IMR-90 (cell line): Measurements from ENCODE around the gene GLIS1. TPM values are rescaled to one million over a fixed set of nuclear protein-coding genes. Genes with fewer than 3 reads are reported as not detected.

Experiments used
- ATAC-seq: fragments of 200-7000 bp; cut with Tn5 transposase; 2 replicates; pipeline ENCODE4 v1.9.1; 2020; ENCODE audit warnings: low read depth, mild to moderate bottlenecking, moderate library complexity
- BruUV-seq: library from RNA; stranded (reverse); fragments of 400-500 nt; replicated peaks from 2 replicates; lab custom pipeline; 2021; lab: Mats Ljungman, UMichigan
- CTCF ChIA-PET: fragments of 300-600 bp; formaldehyde crosslinking; extraction: SDS; loops from one replicate; lab custom pipeline; 2021; ENCODE audit warnings: antibody characterized with exemption; lab: Yijun Ruan, JAX
- POLR2A ChIA-PET: fragments of 300-600 bp; sonication (Branson Sonifier 250); formaldehyde crosslinking; loops from one replicate; lab custom pipeline; 2022; ENCODE audit warnings: antibody characterized with exemption; ENCODE audit not compliant: unreplicated experiment; lab: Charles Lee
- DNase-seq: peaks from one replicate; pipeline ENCODE4 v3.0.0; 2013
- H2AFZ ChIP-seq: replicated peaks from 2 replicates; pipeline ENCODE3; 2013; ENCODE audit warnings: low read length, mild to moderate bottlenecking; ENCODE audit not compliant: poor library complexity
- H2AK5ac ChIP-seq: 2 replicates; pipeline ENCODE4 v1.6.1; 2013; ENCODE audit warnings: low read depth, low read length, inconsistent platforms
- H2AK9ac ChIP-seq: replicated peaks from 2 replicates; pipeline ENCODE3; 2013; ENCODE audit warnings: mild to moderate bottlenecking, low read depth, low read length, moderate library complexity; ENCODE audit not compliant: poor library complexity
- H2BK120ac ChIP-seq: 2 replicates; pipeline ENCODE4 v1.6.1; 2013; ENCODE audit warnings: low read depth, low read length, inconsistent platforms
- H2BK15ac ChIP-seq: 3 replicates; pipeline ENCODE4 v1.6.1; 2013; ENCODE audit warnings: low read depth, low read length, inconsistent platforms
- H2BK20ac ChIP-seq: 2 replicates; pipeline ENCODE4 v1.6.1; 2013; ENCODE audit warnings: low read depth, mild to moderate bottlenecking, inconsistent platforms, low read length, moderate library complexity
- H2BK5ac ChIP-seq: 2 replicates; pipeline ENCODE4 v1.6.1; 2013; ENCODE audit warnings: mild to moderate bottlenecking, low read depth, low read length, inconsistent platforms; ENCODE audit not compliant: poor library complexity, severe bottlenecking
- H3K14ac ChIP-seq: replicated peaks from 2 replicates; pipeline ENCODE4 v1.6.1; 2013; ENCODE audit warnings: low read depth, low read length, inconsistent platforms
- H3K18ac ChIP-seq: 2 replicates; pipeline ENCODE4 v1.6.1; 2013; ENCODE audit warnings: low read depth, low read length, control low read depth
- H3K23ac ChIP-seq: 2 replicates; pipeline ENCODE4 v1.6.1; 2013; ENCODE audit warnings: low read depth, low read length, inconsistent platforms
- H3K27ac ChIP-seq: 2 replicates; pipeline ENCODE4 v1.5.1; 2013; ENCODE audit warnings: mild to moderate bottlenecking, control low read depth, low read length; ENCODE audit not compliant: insufficient read depth
- H3K27me3 ChIP-seq: 2 replicates; pipeline ENCODE4 v1.6.1; 2013; ENCODE audit warnings: low read length; ENCODE audit not compliant: control insufficient read depth, insufficient read depth
- H3K36me3 ChIP-seq: 2 replicates; pipeline ENCODE4 v1.6.1; 2013; ENCODE audit warnings: low read length, mixed read lengths; ENCODE audit not compliant: control insufficient read depth, insufficient read depth
- H3K4ac ChIP-seq: 2 replicates; pipeline ENCODE4 v1.6.1; 2013; ENCODE audit warnings: low read depth, low read length, inconsistent platforms
- H3K4me1 ChIP-seq: 2 replicates; pipeline ENCODE4 v1.6.1; 2013; ENCODE audit warnings: low read length, mixed read lengths; ENCODE audit not compliant: control insufficient read depth, insufficient read depth
- H3K4me2 ChIP-seq: 2 replicates; pipeline ENCODE4 v1.6.1; 2013; ENCODE audit warnings: low read depth, mild to moderate bottlenecking, control low read depth, low read length, moderate library complexity
- H3K4me3 ChIP-seq: 2 replicates; pipeline ENCODE4 v1.5.1; 2013; ENCODE audit warnings: low read depth, mild to moderate bottlenecking, control low read depth, low read length, moderate library complexity; ENCODE audit not compliant: insufficient read depth
- H3K56ac ChIP-seq: 2 replicates; pipeline ENCODE4 v1.6.1; 2013; ENCODE audit warnings: low read length, inconsistent platforms; ENCODE audit not compliant: insufficient read depth; ENCODE audit errors: extremely low read depth
- H3K79me1 ChIP-seq, 2 experiments: 2 replicates each; pipeline ENCODE4 v1.6.1; 2013; ENCODE audit warnings: low read length in 2 of 2, inconsistent platforms in 1 of 2, low read depth in 1 of 2
- H3K9ac ChIP-seq: 2 replicates; pipeline ENCODE4 v1.6.1; 2013; ENCODE audit warnings: low read depth, low read length, control low read depth
- H3K9me1 ChIP-seq: 2 replicates; pipeline ENCODE4 v1.6.1; 2013; ENCODE audit warnings: low read length, inconsistent platforms; ENCODE audit not compliant: insufficient read depth
- H3K9me3 ChIP-seq: 2 replicates; pipeline ENCODE4 v1.6.1; 2013; ENCODE audit warnings: low read length; ENCODE audit not compliant: control insufficient read depth, insufficient read depth
- H4K20me1 ChIP-seq: 2 replicates; pipeline ENCODE4 v1.6.1; 2013; ENCODE audit warnings: low read length, inconsistent platforms; ENCODE audit not compliant: insufficient read depth
- H4K5ac ChIP-seq: 2 replicates; pipeline ENCODE4 v1.6.1; 2013; ENCODE audit warnings: mild to moderate bottlenecking, low read depth, low read length, control low read depth
- H4K8ac ChIP-seq, 2 experiments: 2 replicates each; pipeline ENCODE4 v1.6.1; 2013; ENCODE audit warnings: low read depth in 2 of 2, low read length in 2 of 2, control low read depth in 1 of 2, inconsistent platforms in 1 of 2
- H4K91ac ChIP-seq: 2 replicates; pipeline ENCODE4 v1.6.1; 2013; ENCODE audit warnings: low read depth, low read length, inconsistent platforms; ENCODE audit not compliant: insufficient read depth
- BHLHE40 ChIP-seq: fragments of 150-350 bp; IDR thresholded peaks from 2 replicates; pipeline ENCODE4 v1.6.1; 2016; ENCODE audit warnings: mild to moderate bottlenecking, low read depth, low read length
- CTCF ChIP-seq: conservative IDR thresholded peaks from 2 replicates; pipeline ENCODE4 v1.5.1; 2012; ENCODE audit warnings: mild to moderate bottlenecking, low read depth, low read length, improper control_type of control experiment
- FOS ChIP-seq: fragments of 150-350 bp; IDR thresholded peaks from 2 replicates; pipeline ENCODE4 v1.6.1; 2016; ENCODE audit warnings: low read depth, low read length
- MAFK ChIP-seq: IDR thresholded peaks from 2 replicates; pipeline ENCODE4 v1.6.1; 2012; ENCODE audit warnings: low read depth, low read length, improper control_type of control experiment
- MAZ ChIP-seq: IDR thresholded peaks from 2 replicates; pipeline ENCODE4 v1.6.1; 2012; ENCODE audit warnings: low read depth, mild to moderate bottlenecking, low read length, improper control_type of control experiment, moderate library complexity, borderline replicate concordance
- MXI1 ChIP-seq: IDR thresholded peaks from 2 replicates; pipeline ENCODE4 v1.6.1; 2012; ENCODE audit warnings: low read depth, mild to moderate bottlenecking, low read length, moderate library complexity, borderline replicate concordance
- NFE2L2 ChIP-seq: fragments of 150-350 bp; IDR thresholded peaks from 2 replicates; pipeline ENCODE4 v1.6.1; 2016; ENCODE audit warnings: low read depth, mild to moderate bottlenecking, low read length
- POLR2A ChIP-seq: IDR thresholded peaks from 2 replicates; pipeline ENCODE4 v1.6.1; 2012; ENCODE audit warnings: mild to moderate bottlenecking, low read depth, low read length
- RAD21 ChIP-seq: IDR thresholded peaks from 2 replicates; pipeline ENCODE4 v1.6.1; 2012; ENCODE audit warnings: low read length, improper control_type of control experiment
- RCOR1 ChIP-seq: IDR thresholded peaks from 2 replicates; pipeline ENCODE4 v1.6.1; 2012; ENCODE audit warnings: mild to moderate bottlenecking, low read length, improper control_type of control experiment; ENCODE audit not compliant: insufficient replicate concordance
- RFX5 ChIP-seq: IDR thresholded peaks from 2 replicates; pipeline ENCODE4 v1.8.0; 2012; ENCODE audit warnings: low read depth, mild to moderate bottlenecking, low read length, moderate library complexity
- USF2 ChIP-seq: fragments of 150-350 bp; IDR thresholded peaks from 2 replicates; pipeline ENCODE4 v1.6.1; 2017; ENCODE audit warnings: mild to moderate bottlenecking, antibody characterized with exemption, low read length, low read depth
- WGBS, 2 experiments: methylation state at CpG; one replicate each; pipeline versions ENCODE4 v1.1.5 to v1.1.7; 2013; ENCODE audit warnings: missing lambda C conversion rate in 2 of 2; ENCODE audit not compliant: insufficient read length in 1 of 2; ENCODE audit errors: extremely low coverage in 2 of 2; 5-methylcytosine and 5-hydroxymethylcytosine counted together
- dilution Hi-C: fragments of 300-500 bp; cut with HindIII; formaldehyde crosslinking; loops from one replicate; pipeline ENCODE4 v1.14.3; 2018; ENCODE audit warnings: low sequenced_read_pairs; ENCODE audit not compliant: unreplicated experiment
- in situ Hi-C: fragments of 300-500 bp; cut with MboI; formaldehyde crosslinking; loops from 3 replicates; pipeline ENCODE4 v1.14.3; 2019; ENCODE audit warnings: low sequenced_read_pairs, inconsistent platforms, mixed read lengths
- intact Hi-C: fragments of 100-400 bp; cut with micrococcal nuclease; formaldehyde crosslinking; loops from 2 replicates; pipeline ENCODE4 v1.10.0; 2022
- polyA plus RNA-seq, 3 experiments: library from polyadenylated mRNA; depleted of rRNA; stranded (reverse); fragments of >200 nt; gene quantifications; 2 replicates each; pipeline ENCODE4 v1.2.3, GENCODE V29; 2012; ENCODE audit warnings: low replicate concordance in 1 of 3
- total RNA-seq: library from RNA; depleted of rRNA; stranded (reverse); fragments of >200 nt; gene quantifications from 2 replicates; pipeline ENCODE4 v1.2.3, GENCODE V29; 2012

Gene GLIS1
- total and polyA plus RNA-seq, 2 of the 4 experiments (the other 2 are of a cell fraction): 0.18 to 2.3 TPM

DNA sequence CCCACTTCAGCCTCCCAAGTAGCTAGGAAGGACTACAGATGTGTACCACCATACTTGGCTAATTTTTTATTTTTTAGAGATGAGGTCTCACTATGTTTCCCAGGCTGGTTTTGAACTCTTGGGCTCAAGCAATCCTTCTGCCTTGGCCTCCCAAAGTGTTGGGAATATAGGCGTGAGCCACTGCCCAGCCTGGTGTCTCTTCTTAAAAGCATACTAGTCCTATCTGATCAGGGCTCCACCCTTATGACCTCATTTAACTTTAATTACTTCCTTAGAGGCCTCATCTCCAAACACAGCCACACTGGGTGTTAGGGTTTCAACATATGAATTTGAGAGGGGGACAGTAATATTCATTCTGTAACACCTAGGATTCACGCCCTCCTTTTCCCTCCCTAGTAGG, 130.9 kb downstream of the GLIS1 start:
- Histone ChIP-seq H4K20me1 (no peaks in the 10 kb centered on the region), H3K79me1 (no peaks in the 10 kb centered on the region; a peak in 1 of 4 replicates), H2AK9ac (no peak overlapping the region), H3K4me2 (no peak overlapping the region), H2BK15ac (no peak overlapping the region), H3K4me1 (no peaks in the 10 kb centered on the region), H3K14ac (no peak overlapping the region), H3K27ac (no peak overlapping the region), H3K4me3 (no peak overlapping the region), H4K5ac (no peak overlapping the region), H2BK20ac (no peak overlapping the region), H3K9ac (no peak overlapping the region), H3K27me3 (no peaks in the 10 kb centered on the region), H3K9me1 (no peaks in the 10 kb centered on the region; the same call in 1 of the 2 replicates), H3K9me3 (peaks cover 10% of the 10 kb centered on the region), H2AFZ (no peak overlapping the region), H2BK5ac (no peak overlapping the region), H4K91ac (no peak overlapping the region), H3K23ac (no peak overlapping the region), H3K56ac (no peak overlapping the region), H4K8ac (no peak overlapping the region), H3K18ac (no peak overlapping the region), H2BK120ac (no peak overlapping the region), H3K36me3 (no peaks in the 10 kb centered on the region), H3K4ac (no peak overlapping the region), H2AK5ac (no peak overlapping the region)
- in situ Hi-C loops (no loop called here), dilution Hi-C loops (no loop called here), intact Hi-C loops (no loop called here)
- CTCF ChIA-PET: no interaction called here
- ATAC-seq: no peak
- TF ChIP-seq RFX5 (no peak), CTCF (no peak), MXI1 (no peak), MAZ (no peak), RCOR1 (no peak), BHLHE40 (no peak), RAD21 (no peak), MAFK (no peak), POLR2A (no peak), FOS (no peak), NFE2L2 (no peak), USF2 (no peak)
- no TSS peak for BruUV-seq
- no CpG with 5 or more reads among the region's 2 CpGs for WGBS, 2 experiments
- POLR2A ChIA-PET: no interaction called here
- no peak for DNase-seq
